GM19043 (cell line): Measurements from ENCODE around the gene PSMC3.

ENCODE experiments used
- ATAC-seq: cut with Tn5 transposase; IDR thresholded peaks from one replicate; pipeline ENCODE4 v1.9.1; 2021; ENCODE audit warnings: low read depth; ENCODE audit not compliant: unreplicated experiment

The PSMC3 gene

GRCh38 chr11:47443817-47444216 lies 17.6 kb upstream of the PSMC3 start:
- no peak for ATAC-seq

GRCh38 chr11:47443028-47443700 lies 16.9 kb upstream of the PSMC3 start:
- no peak for ATAC-seq

GRCh38 chr11:47442514-47442913 lies 16.3 kb upstream of the PSMC3 start:
- no peak for ATAC-seq

DNA sequence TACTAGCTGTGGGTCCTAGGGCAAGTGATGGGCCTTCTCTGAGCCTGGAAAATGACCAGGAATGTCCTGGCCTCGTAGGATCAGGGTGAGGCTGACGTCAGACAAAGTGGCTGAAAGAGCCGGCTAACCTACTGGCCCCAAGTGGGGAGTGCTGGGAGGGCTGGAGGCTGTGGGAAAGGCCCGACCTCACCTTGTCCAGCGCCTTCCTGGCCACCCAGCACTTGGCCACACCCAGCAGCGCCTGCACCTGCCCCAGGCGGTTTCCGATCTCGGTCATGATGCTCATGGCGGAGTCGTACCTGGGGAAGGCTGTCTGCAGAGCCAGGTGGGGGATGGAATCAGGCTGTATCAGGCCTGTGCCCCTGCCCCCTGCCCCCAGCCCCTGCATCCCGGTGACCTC lies 15.2 kb upstream of the PSMC3 start:
- ATAC-seq, result no peak

DNA sequence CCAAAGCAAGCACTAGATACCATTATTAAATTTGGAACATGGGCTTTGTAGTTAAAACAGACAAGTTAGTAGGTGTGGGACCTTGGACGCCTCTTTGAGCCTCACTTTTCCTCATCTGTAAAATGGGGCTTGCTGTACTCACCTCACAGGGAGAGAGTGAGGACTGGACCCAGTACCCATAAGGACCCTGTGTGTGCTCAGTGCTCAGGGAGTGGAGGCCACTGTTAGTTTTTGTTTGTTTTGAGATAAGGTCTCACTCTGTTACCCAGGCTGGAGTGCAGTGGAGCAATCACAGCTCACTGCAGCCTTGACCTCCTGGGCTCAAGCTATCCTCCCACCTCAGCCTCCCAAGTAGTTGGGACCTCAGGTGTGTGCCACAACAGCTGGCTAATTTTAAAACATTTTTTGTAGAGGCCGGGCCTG lies 13.8 kb upstream of the PSMC3 start:
- ATAC-seq, result no peak

DNA sequence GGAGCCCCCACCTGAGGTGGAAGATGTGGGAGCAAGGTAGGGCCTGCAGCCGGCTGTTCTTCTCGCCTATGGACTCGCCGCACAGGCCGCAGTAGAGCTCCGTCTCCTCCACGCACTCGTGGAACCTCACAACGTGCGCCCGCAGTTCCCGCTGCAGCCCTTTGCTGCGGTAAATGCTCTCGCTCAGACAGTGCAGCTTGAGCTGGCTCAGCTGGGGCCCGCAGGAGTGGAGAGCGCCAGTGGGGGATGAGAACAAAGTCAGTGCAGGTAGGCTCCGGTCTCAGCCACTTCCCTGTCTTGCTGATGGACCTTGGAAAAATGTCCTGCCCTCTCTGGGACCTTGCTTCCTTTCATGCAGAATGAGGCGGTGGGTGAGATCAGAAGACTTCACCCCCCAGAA lies 12.5 kb upstream of the PSMC3 start:
- ATAC-seq, result no peak

DNA sequence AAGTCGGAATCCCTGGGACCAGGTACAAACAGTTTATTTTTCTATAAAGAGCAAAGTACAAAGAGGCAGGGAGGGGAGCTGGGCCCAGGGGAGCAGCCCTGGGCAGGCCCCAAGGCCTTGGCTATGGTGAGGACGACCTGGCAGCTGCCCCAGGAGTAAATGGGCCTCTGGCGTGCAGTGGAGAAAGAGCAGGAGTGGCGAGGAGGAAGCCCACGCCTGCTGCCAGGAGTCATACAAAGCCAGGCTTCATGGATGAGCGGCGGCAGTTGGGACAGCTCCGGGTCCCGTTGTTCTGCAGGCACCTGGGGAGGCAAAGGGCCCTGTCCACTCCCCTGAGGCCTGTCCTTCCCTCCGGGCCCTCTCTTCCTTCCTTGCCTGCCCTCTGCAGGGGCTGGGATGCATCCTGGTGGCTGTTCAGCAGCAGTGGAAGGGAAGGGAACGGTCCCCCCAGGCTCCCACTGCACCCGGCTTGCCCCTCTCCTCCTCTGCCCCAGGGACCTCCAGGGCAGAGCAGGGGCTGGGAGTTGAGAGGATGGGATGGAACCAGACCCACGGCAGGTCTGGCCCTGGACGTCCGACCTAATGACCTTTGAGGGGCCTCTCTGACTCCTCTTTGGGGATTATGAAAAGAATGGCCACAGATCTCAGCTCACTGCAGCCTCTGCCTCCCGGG lies 11.6 kb upstream of the PSMC3 start:
- ATAC-seq, result no peak

DNA sequence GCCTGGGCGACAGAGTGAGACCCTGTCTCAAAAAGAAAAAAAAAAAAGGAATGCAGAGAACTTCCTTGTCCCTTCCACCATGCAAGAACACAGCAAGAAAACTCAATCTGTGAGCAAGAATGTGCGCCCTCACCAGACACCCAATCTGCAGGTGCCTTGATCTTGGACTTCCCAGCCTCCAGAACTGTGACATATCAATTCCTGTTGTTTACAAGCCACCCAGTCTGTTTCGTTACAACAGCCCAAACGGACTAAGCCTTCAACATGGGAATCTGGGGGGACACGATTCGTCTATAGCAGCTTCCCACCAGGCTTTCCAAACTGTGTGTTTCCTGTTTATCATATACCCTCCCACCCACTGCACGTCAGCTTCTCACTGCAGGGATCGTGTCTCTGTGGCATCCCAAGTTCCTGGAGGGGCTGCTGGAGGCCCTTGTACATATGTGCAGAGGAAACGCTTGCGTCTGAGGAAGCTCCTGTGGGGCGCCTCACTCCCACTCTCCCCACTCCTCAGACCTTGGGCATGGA lies 11.0 kb upstream of the PSMC3 start:
- ATAC-seq, result no peak

GRCh38 chr11:47436726-47437125 lies 10.5 kb upstream of the PSMC3 start:
- ATAC-seq, result no peak

- ATAC-seq, result no peak
These were observed 9.4 kb upstream of the PSMC3 start for GRCh38 chr11:47435687-47436086.

- ATAC-seq, result no peak
These were observed 8.0 kb upstream of the PSMC3 start for GRCh38 chr11:47434011-47434786.

DNA sequence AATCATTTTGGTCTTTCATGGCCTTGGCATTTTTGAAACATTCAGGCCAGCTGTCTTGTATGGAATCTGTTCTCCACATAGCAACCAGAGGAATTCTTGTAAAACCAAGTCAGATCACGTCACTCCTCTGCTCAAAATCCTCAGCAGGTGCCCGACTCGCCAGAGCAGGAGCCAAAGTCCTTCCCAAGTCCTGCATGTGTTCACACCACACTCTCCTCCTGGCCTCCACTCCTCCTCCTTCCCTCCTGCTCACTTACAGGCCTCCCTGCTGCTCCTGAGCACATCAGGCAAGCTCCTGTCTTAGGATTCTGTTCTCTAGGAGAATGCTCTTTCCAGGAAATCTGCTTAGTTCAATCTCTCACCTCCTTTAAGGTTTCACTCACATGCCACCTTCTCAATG lies 6.9 kb upstream of the PSMC3 start:
- ATAC-seq, result no peak

GRCh38 chr11:47431356-47432083 lies 5.3 kb upstream of the PSMC3 start:
- no peak for ATAC-seq

DNA sequence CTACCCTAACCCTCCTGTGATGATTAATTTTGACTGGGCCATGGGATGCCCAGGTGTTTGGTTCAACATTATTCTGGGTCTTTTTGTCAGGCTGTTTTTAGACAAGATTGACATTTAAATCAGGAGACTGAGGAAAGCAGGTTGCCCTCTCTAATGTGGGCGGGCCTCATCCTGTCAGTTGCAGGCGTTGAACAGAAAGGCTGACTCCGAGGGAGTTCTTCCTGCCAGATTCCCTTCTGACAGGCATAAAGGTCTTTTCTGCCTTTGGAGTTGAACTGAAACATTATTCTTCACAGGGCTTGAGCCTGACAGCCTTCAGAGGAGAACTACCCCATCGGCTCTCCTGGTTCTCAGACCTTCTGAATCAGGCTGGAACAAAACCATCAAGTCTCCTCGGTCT lies 4.3 kb upstream of the PSMC3 start:
- no peak for ATAC-seq

DNA sequence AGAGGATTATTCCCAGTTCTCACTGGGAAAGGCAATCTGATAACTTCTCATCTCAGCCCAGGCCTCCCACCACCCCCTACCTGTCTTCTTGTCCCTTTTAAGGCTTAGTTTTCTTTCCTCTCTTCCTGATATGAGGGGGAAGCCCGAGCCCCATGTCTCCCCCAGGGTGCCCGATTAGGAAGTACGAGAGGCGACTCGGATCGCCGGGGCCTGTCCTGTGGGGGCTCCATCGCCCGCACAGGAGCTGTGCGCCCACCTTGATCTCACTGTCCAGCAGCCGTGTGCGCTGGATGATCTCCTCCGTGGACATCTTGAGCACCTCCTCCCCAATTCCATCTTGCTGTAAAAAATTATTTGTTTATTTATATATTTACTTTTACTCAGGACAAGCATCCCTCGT lies 628 bp downstream of the PSMC3 start:
- no peak for ATAC-seq

DNA sequence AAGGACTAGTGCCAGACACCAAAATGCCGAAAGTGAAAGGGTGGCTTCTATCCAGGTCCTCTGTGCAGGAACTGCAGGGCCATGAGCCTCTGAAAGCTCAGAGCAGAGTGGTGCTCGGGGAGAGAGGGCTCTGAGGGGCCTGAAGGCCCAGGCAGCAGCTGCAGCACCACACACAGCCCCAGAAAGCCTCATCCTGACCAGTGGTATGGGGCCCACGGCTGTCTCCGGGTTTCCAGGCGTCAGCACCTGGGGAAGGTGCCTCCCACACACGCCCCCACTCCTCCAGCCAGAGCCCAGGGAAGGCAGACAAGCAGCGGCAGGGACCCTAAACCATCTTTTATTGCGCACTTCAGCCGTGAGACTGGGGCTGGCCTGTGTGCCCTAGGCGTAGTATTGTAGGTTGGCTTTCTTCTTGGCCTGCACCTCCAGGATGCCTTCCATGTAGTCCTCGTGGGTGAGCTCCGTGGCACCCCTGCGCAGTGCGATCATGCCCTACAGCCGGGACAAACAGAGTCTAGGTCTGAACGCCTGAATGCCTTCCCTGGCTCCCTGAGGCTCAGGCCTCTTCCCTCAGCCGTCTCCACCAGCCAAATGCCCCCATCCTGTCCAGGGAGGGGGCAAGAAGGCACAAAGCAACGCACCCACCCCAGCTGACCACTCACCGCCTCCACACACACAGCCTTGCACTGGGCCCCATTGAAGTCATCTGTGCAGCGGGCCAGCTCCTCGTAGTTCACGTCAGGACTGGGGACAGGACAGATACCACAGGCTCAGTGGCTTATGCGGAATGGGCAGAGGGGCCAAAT lies 7.6 kb downstream of the PSMC3 start:
- no peak for ATAC-seq

DNA sequence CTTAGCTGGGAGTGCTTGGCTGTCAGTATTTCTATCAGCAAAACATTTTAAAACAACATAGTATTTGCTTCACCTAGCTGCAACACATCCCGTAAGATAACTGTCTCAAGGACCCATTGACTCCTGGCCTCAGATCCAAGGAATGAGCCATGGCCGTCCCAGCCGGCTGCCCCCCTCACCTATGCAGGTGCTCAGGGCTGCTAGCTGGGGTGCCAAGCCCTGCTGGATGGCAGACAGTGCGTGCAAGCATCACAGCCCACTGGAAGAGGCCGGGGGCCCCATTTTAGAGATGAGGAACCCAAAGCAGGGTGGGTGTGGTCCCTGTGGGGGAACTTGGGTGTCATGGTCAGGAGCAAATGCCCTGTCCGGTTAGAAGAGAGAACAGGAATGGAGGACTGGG lies 8.5 kb downstream of the PSMC3 start:
- no peak for ATAC-seq

GRCh38 chr11:47415949-47416472 lies 10.2 kb downstream of the PSMC3 start:
- ATAC-seq, result no peak

DNA sequence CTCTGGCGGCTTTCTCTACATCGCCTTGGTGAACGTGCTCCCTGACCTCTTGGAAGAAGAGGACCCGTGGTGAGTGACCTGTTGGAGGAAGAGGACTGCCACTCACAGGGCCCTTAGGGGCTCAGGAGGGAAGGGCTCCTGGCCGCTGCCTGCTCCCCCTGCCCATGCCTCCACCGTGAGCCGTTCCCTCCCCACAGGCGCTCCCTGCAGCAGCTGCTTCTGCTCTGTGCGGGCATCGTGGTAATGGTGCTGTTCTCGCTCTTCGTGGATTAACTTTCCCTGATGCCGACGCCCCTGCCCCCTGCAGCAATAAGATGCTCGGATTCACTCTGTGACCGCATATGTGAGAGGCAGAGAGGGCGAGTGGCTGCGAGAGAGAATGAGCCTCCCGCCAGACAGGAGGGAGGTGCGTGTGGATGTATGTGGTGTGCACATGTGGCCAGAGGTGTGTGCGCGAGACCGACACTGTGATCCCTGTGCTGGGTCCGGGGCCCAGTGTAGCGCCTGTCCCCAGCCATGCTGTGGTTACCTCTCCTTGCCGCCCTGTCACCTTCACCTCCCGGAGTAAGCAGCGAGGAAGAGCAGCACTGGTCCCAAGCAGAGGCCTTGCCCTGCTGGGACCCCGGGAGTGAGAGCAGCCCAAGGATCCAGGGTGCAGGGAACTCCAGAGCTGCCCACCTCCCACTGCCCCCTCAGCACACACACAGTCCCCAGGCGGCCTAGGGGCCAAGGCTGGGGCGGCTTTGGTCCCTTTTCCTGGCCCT lies 11.0 kb downstream of the PSMC3 start:
- ATAC-seq, result no peak
